Measurements from ENCODE around the gene DUSP3.

DNA sequence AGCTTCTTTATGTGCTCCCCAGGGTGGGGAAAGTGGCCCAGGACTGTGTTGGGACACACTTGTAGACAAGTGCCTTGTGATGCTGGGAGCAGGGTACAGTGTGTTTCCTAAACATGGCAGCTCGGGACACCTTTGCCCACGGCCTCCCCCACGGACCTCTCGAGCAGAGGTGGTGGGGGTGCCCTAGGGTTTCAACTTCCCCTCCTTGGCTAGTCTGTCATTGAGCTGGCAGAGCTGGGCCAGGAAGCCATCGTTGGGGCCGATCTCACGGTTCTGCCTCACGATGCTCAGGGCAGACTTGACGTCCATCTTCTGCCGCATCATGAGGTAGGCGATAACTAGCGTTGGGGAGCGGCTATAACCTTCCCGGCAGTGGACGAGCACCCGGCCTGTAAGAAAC is 9.4 kb downstream of the DUSP3 start:
- TF ChIP-seq CTCF (IDR thresholded peaks at IDR 0.05; ENCODE audit: poor library complexity) (no peak), EZH2 (IDR thresholded peaks at IDR 0.05; ENCODE audit: borderline replicate concordance) (no peak), EZH2phosphoT487 (IDR thresholded peaks at IDR 0.05; ENCODE audit: low read depth, severe bottlenecking, unreplicated experiment) (no peak)

Data from hepatocyte (in vitro differentiated cells).